Stromal cell of bone marrow (primary cell): ENCODE measurements around the gene DIPK1C.

ENCODE experiments used
- DNase-seq: peaks from one replicate; pipeline ENCODE4 v3.0.0-alpha.2; 2012; ENCODE audit warnings: low read depth

Gene DIPK1C

GRCh38 chr18:74418023-74418422 is 39.1 kb downstream of the DIPK1C start:
- DNase-seq: no peak

GRCh38 chr18:74416124-74416523 is 41.0 kb downstream of the DIPK1C start:
- DNase-seq: no peak

GRCh38 chr18:74414953-74415515 is 42.1 kb downstream of the DIPK1C start:
- no peak for DNase-seq

GRCh38 chr18:74413836-74414235 is 43.3 kb downstream of the DIPK1C start:
- no peak for DNase-seq

- DNase-seq: no peak
These were observed 44.8 kb downstream of the DIPK1C start for GRCh38 chr18:74412116-74412880.

- DNase-seq: no peak
These were observed 45.6 kb downstream of the DIPK1C start for GRCh38 chr18:74411475-74411874.

GRCh38 chr18:74410441-74410992 is 46.6 kb downstream of the DIPK1C start:
- no peak for DNase-seq

- no peak for DNase-seq
These were observed 49.2 kb downstream of the DIPK1C start for GRCh38 chr18:74407888-74408287.

GRCh38 chr18:74402806-74403433 is 54.2 kb downstream of the DIPK1C start:
- no peak for DNase-seq

GRCh38 chr18:74400813-74401212 is 56.3 kb downstream of the DIPK1C start:
- DNase-seq: no peak

- DNase-seq: no peak
These were observed 57.8 kb downstream of the DIPK1C start for GRCh38 chr18:74399091-74399887.

GRCh38 chr18:74397572-74397971 is 59.5 kb downstream of the DIPK1C start:
- no peak for DNase-seq

GRCh38 chr18:74396171-74397169 is 60.6 kb downstream of the DIPK1C start:
- no peak for DNase-seq

- DNase-seq: no peak
These were observed 61.4 kb downstream of the DIPK1C start for GRCh38 chr18:74395648-74396154.

- no peak for DNase-seq
These were observed 62.1 kb downstream of the DIPK1C start for GRCh38 chr18:74395006-74395405.

GRCh38 chr18:74392323-74392722 is 64.8 kb downstream of the DIPK1C start:
- DNase-seq: no peak

GRCh38 chr18:74390900-74391299 is 66.2 kb downstream of the DIPK1C start:
- DNase-seq: no peak

GRCh38 chr18:74389991-74390390 is 67.1 kb downstream of the DIPK1C start:
- no peak for DNase-seq

GRCh38 chr18:74389171-74389927 is 67.8 kb downstream of the DIPK1C start:
- DNase-seq: no peak

GRCh38 chr18:74388227-74388626 is 68.9 kb downstream of the DIPK1C start:
- no peak for DNase-seq
